ENCODE results near the gene ZC2HC1B.

DNA sequence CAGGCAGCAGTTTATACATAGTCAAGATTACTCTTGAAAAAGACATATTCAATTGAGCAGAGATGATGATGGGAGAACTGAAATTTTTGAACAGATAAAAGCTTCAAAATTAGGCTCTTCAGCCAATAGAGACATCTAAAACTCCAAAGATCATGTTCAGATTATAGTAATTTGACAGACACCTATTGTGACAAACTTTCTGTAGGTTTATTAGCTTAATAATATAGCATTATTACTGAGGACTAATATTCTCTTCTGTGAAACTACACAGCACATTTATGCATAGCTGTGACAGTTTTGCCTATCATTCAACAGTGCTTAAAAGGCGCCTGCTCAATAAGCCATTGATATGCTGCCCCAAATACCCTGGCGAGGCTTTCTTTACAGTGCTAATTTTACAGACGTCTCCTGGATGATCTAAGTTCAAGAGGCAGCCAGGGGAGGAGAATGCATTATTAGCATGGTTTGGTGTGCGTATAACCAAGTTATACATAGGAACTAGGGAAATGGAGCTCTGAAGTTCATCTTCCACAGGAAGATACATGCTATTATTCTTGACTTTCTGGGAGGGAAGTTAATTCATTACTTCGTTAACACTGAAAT lies 122.3 kb downstream of the ZC2HC1B start:
- TF ChIP-seq RAD21 (IDR thresholded peaks at IDR 0.05; ENCODE audit: low read length) (no peak), FOXM1 (IDR thresholded peaks at IDR 0.05; ENCODE audit: low read depth) (no peak), SIN3A (IDR thresholded peaks at IDR 0.05; ENCODE audit: borderline replicate concordance, low read depth, low read length) (no peak), MXI1 (IDR thresholded peaks at IDR 0.05; ENCODE audit: low read depth, low read length) (no peak), EP300 (IDR thresholded peaks at IDR 0.05; ENCODE audit: borderline replicate concordance in 1 of 2, low read depth in 1 of 2, low read length in 1 of 2) (no peak)
- TF ChIP-seq, protein P1, sequence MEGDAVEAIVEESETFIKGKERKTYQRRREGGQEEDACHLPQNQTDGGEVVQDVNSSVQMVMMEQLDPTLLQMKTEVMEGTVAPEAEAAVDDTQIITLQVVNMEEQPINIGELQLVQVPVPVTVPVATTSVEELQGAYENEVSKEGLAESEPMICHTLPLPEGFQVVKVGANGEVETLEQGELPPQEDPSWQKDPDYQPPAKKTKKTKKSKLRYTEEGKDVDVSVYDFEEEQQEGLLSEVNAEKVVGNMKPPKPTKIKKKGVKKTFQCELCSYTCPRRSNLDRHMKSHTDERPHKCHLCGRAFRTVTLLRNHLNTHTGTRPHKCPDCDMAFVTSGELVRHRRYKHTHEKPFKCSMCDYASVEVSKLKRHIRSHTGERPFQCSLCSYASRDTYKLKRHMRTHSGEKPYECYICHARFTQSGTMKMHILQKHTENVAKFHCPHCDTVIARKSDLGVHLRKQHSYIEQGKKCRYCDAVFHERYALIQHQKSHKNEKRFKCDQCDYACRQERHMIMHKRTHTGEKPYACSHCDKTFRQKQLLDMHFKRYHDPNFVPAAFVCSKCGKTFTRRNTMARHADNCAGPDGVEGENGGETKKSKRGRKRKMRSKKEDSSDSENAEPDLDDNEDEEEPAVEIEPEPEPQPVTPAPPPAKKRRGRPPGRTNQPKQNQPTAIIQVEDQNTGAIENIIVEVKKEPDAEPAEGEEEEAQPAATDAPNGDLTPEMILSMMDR (IDR thresholded peaks at IDR 0.05): no peak
